NB4 (cell line): ENCODE results near the gene RXRA.

Source experiments
- DNase-seq: peaks from one replicate; pipeline ENCODE4 v3.0.0; 2010; ENCODE audit warnings: low read depth
- H3K4me3 ChIP-seq: one replicate; pipeline ENCODE4 v1.5.1; 2011; ENCODE audit warnings: mild to moderate bottlenecking, low read depth, low read length, moderate library complexity
- CTCF ChIP-seq: IDR thresholded peaks from one replicate; pipeline ENCODE4 v1.5.1; 2012; ENCODE audit warnings: low read depth, low read length
- MAX ChIP-seq: IDR thresholded peaks from 2 replicates; pipeline ENCODE4 v1.6.1; 2011; ENCODE audit warnings: low read depth, low read length
- MYC ChIP-seq: IDR thresholded peaks from 2 replicates; pipeline ENCODE4 v1.6.1; 2011; ENCODE audit warnings: low read depth, low read length
- POLR2A ChIP-seq: IDR thresholded peaks from 2 replicates; pipeline ENCODE4 v1.6.1; 2011; ENCODE audit warnings: mild to moderate bottlenecking; ENCODE audit not compliant: insufficient read length; ENCODE audit errors: extremely low read depth

Gene RXRA

GRCh38 chr9:134429007-134429406 is 102.8 kb downstream of the RXRA start:
- TF ChIP-seq MAX (no peak), CTCF (no peak), POLR2A (no peak), MYC (no peak)
- DNase-seq = no peak
- H3K4me3 ChIP-seq = no peak overlapping the region

- DNase-seq = no peak
- H3K4me3 ChIP-seq = no peak overlapping the region
- TF ChIP-seq POLR2A (no peak), MYC (no peak), MAX (no peak), CTCF (no peak)
These were observed 103.2 kb downstream of the RXRA start for GRCh38 chr9:134429481-134429880.

- no peak for DNase-seq
- H3K4me3 ChIP-seq = no peak overlapping the region
- TF ChIP-seq MYC (no peak), MAX (no peak), POLR2A (no peak), CTCF (no peak)
These were observed 104.8 kb downstream of the RXRA start for GRCh38 chr9:134431095-134431494.

- H3K4me3 ChIP-seq = no peak overlapping the region
- TF ChIP-seq MAX = no peak
- TF ChIP-seq POLR2A = no peak
- TF ChIP-seq CTCF = no peak
- no peak for DNase-seq
These were observed 105.4 kb downstream of the RXRA start for GRCh38 chr9:134431626-134432025.

- no peak overlapping the region for H3K4me3 ChIP-seq
- no peak for DNase-seq
- TF ChIP-seq POLR2A (no peak), CTCF (no peak), MAX (no peak), MYC (no peak)
These were observed 106.2 kb downstream of the RXRA start for GRCh38 chr9:134432471-134432870.

GRCh38 chr9:134433101-134433500 is 106.8 kb downstream of the RXRA start:
- H3K4me3 ChIP-seq = no peak overlapping the region
- DNase-seq = no peak

More at GRCh38 chr9:134433101-134433500, 106.8 kb downstream of the RXRA start:
- TF ChIP-seq MYC (no peak), CTCF (no peak), POLR2A (no peak), MAX (no peak)
